Tibial nerve (tissue), 4 donors: ENCODE measurements around the gene C1QL4.

Experiments
- EP300 ChIP-seq, 2 donors: sonication (generic); formaldehyde crosslinking; IDR thresholded peaks; one replicate each; pipeline ENCODE4 v1.6.1; 2017; ENCODE audit warnings: antibody characterized with exemption in 2 of 2, mild to moderate bottlenecking in 1 of 2
- TF ChIP-seq, protein P1 (sequence below), 5 experiments: fragments of 200-600 bp in 3 of 5; fragments of 450-650 bp in 2 of 5; sonication (generic) in 3 of 5; IDR thresholded peaks; one replicate each; pipeline ENCODE4 v1.5.1; 2016 to 2019; ENCODE audit warnings: antibody characterized with exemption in 5 of 5, mild to moderate bottlenecking in 3 of 5, moderate library complexity in 2 of 5

DNA sequence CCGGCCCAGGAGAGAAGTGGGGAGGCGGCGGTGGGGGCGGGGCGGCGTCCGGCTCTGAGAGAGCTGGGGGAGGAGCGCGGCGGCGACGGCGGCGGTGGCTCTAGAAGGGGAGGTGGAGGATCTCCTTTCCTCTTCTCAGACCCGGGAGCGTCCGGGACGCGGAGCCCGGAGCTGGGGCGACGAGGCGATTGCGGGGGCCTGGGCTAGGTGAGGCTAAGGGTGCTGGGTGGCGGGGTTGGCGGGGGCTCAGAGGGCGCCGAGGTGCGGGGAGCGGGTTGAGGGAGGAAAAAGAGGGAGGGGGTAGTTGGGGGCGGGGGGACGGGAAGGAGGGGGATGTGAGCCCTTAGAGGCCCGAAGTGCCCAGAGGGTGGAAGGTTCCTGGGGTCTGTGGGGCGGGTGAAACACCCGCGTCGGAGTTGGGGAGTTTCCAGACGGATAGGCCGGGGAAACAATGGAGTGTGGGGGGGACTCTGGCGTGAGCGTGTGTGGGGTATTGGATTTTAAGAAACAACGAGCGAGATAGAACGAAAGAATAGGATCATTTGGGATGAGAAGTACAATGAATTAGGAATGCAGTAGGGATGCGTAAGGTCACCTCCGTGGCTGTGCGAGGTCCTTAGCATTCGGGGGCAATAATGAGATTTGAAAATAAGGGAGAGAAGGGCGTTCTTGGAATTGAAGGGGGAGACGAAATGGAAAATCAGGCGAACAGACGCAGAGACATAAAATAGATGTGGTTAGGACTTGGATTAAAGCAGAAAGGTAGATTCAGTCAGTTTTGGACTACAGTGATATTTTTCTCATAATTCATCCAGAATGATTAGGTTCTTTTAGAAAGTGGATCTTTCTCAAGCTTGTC lies 30.6 kb upstream of the C1QL4 start, which contains the start of gene SPATS2:
- TF ChIP-seq, protein P1, sequence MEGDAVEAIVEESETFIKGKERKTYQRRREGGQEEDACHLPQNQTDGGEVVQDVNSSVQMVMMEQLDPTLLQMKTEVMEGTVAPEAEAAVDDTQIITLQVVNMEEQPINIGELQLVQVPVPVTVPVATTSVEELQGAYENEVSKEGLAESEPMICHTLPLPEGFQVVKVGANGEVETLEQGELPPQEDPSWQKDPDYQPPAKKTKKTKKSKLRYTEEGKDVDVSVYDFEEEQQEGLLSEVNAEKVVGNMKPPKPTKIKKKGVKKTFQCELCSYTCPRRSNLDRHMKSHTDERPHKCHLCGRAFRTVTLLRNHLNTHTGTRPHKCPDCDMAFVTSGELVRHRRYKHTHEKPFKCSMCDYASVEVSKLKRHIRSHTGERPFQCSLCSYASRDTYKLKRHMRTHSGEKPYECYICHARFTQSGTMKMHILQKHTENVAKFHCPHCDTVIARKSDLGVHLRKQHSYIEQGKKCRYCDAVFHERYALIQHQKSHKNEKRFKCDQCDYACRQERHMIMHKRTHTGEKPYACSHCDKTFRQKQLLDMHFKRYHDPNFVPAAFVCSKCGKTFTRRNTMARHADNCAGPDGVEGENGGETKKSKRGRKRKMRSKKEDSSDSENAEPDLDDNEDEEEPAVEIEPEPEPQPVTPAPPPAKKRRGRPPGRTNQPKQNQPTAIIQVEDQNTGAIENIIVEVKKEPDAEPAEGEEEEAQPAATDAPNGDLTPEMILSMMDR (IDR thresholded peaks at IDR 0.05): no peak
- no peak for TF ChIP-seq EP300 (IDR thresholded peaks at IDR 0.05)
